ENCODE results near the gene CRTC1.
"Not testable (repeated sequence)": the region's sequence is repeated elsewhere in the genome, so short reads cannot be mapped to it uniquely, and the experiment has no call there.

CRTC1 gene

DNA sequence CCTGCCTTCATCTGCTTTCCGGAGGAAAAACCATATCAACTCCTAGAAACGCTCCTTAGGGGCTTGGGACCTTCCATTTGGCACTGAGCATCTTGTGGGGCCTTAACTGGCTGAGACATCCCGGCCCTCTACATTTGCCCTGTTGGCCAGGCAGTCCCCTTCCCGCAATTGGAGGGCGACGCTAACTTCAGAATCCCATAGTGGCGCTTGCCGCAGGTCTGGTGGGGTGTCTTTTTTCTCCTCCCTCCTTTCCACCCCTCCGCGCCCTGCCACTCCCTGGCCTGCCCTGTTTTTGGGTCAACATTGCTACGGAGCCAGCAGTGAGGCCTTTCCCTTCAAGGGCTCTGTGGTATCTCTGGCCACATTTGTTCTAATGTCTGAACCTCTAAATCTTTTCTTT is 13.6 kb upstream of the CRTC1 start:
- no peaks in the 10 kb centered on the region for H3K9me3 Mint-ChIP-seq
- H3K4me3 Mint-ChIP-seq: no peak overlapping the region
- H3K36me3 Mint-ChIP-seq (ENCODE audit: low read depth): peaks cover 8% of the 10 kb centered on the region
- H3K27ac Mint-ChIP-seq: no peak overlapping the region
- DNase-seq (ENCODE audit: low spot score): no peak
- H3K4me1 Mint-ChIP-seq (ENCODE audit: low read depth): no peaks in the 10 kb centered on the region
- no peaks in the 10 kb centered on the region for H3K27me3 Mint-ChIP-seq (ENCODE audit: low read depth)

DNA sequence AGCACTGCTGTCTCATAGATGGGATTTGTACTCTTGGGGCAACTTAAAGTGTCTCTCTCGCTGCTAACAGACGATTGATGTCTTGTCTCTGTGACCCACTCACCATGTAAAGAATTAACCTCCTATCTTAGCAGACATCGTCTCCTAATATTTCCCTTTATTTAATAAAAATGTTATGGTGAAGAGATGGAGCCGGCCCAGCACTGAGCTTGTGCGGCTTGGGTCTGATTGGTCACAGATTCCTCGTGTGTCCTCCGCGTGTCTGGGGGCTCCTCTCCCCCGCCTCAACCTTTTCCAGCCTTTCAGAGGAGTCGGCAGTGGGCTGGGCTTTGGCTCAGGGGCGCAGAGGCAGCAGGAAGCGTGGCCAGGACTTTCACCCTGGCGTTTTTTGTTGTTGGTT is 13.2 kb upstream of the CRTC1 start:
- H3K27me3 Mint-ChIP-seq (ENCODE audit: low read depth): no peaks in the 10 kb centered on the region
- no peaks in the 10 kb centered on the region for H3K4me1 Mint-ChIP-seq (ENCODE audit: low read depth)
- DNase-seq (ENCODE audit: low spot score): no peak
- no peak overlapping the region for H3K4me3 Mint-ChIP-seq
- no peak overlapping the region for H3K27ac Mint-ChIP-seq
- H3K9me3 Mint-ChIP-seq: no peaks in the 10 kb centered on the region
- peaks cover 8% of the 10 kb centered on the region for H3K36me3 Mint-ChIP-seq (ENCODE audit: low read depth)

DNA sequence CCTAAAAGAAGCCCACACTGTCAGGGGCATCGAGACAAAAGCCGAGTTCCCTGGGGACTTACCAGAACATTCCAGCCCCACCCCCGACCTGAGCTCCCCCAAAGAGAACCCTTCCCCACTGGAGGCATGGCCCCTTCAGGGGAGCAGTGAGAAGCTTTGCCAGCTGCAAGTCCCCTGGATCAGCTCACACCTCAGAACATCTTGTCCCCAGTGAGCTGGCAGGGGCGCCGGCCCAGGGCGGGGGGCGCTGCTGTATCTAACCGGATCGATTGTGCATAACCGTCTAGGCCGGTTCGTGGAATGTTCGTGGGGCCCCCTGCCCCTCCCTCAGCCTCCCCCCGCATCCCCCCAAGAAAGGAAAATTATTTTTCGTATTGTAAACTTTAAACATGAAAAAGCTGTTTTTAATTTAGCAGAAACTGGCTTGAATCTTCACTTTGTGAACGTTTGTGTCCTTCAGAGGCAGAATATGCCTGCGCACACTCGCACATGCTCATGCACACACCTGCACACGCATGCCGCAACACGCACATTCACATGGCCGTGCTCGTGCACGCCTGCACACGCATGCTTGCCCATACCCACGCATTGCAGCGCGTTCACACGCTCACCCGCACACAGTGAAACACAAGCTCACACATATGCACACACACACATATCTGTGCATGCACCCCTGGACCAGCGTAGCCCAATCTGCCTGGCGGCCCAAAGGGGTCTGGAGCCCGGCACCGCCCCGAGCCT is 12.0 kb upstream of the CRTC1 start:
- H3K9me3 Mint-ChIP-seq: no peaks in the 10 kb centered on the region
- H3K4me1 Mint-ChIP-seq (ENCODE audit: low read depth): no peaks in the 10 kb centered on the region
- H3K27ac Mint-ChIP-seq: no peak overlapping the region
- DNase-seq (ENCODE audit: low spot score): no peak
- H3K27me3 Mint-ChIP-seq (ENCODE audit: low read depth): no peaks in the 10 kb centered on the region
- H3K36me3 Mint-ChIP-seq (ENCODE audit: low read depth): peaks cover 8% of the 10 kb centered on the region
- H3K4me3 Mint-ChIP-seq: no peak overlapping the region

DNA sequence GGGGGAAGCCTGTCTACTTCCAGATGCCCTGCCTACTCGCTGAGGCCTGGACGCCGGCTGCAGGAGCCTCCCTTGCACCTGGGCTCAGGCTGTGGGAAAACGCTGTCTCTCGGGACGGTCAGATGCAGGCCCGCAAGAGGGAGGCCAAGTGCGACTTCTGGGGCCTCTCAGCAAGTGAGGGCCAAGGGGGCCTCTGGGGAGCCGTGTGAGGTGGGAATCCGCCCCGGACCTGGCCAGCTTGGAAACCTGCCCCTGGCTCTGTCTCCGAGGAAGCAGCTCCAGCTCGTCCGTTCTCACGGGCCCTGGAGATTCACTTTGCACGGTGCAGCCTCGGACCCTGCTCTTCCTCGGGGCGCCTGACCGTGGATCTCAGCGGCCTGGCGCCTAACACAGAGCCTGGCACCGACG is 11.4 kb upstream of the CRTC1 start:
- H3K36me3 Mint-ChIP-seq (ENCODE audit: low read depth): peaks cover 8% of the 10 kb centered on the region
- no peaks in the 10 kb centered on the region for H3K9me3 Mint-ChIP-seq
- H3K4me3 Mint-ChIP-seq: no peak overlapping the region
- H3K27ac Mint-ChIP-seq: no peak overlapping the region
- no peak for DNase-seq (ENCODE audit: low spot score)
- H3K27me3 Mint-ChIP-seq (ENCODE audit: low read depth): no peaks in the 10 kb centered on the region
- H3K4me1 Mint-ChIP-seq (ENCODE audit: low read depth): no peaks in the 10 kb centered on the region

DNA sequence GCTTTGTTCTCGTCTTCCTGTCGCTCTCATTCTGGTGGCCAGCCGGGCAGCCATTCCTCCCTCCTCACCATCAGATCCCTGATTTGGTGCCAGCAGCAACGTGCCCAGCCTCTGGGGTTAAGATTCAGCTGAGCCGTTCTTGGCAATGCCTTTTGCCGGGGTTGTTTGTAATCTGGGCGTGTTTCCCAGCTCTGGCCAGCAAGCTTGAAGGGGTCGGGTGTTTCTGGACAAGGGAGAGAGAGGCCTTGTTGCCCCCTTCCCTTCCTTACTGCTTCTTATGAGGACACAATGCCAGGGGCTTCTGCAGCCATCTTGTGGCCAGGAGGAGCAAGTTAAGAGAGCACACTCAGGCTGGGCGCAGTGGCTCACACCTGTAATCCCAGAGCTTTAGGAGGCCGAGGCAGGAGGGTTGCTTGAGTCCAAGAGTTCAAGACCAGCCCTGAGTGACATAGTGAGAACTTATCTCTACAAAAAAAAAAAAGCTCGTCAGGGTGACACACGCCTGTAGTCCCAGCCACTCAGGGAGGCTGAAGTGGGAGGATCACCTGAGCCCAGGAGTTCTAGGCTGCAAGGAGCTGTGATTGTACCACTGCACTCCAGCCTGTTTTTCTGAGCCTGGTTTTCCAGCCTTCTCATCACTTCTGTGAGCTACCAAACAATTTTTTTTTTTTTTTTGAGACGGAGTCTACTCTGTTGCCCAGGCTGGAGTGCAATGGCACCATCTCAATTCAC is 10.7 kb upstream of the CRTC1 start:
- no peaks in the 10 kb centered on the region for H3K4me1 Mint-ChIP-seq (ENCODE audit: low read depth)
- no peaks in the 10 kb centered on the region for H3K27me3 Mint-ChIP-seq (ENCODE audit: low read depth)

DNA sequence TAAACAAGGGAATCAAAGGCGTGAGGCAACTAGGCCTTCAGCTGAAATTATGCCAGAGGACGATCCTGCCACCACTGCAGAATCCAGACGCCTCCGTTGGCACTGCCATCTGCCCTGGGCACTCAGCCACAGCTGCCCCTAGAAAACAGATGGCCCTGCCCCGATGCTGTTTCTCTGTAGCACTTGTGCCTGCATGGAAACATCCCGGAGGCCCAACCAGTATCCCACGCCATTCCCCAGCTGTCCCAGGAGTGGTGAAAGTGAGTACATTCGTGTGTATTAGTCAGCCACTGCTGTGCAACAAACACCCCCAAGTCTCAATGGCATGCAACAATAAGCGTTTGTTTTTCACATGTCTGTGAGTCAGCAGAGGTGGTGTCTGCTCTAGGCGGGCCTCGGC is 8.9 kb upstream of the CRTC1 start:
- H3K4me3 Mint-ChIP-seq: no peak overlapping the region
- H3K9me3 Mint-ChIP-seq: no peaks in the 10 kb centered on the region
- H3K27ac Mint-ChIP-seq: no peak overlapping the region
- no peak for DNase-seq (ENCODE audit: low spot score)
- H3K27me3 Mint-ChIP-seq (ENCODE audit: low read depth): peaks cover 1% of the 10 kb centered on the region
- peaks cover 8% of the 10 kb centered on the region for H3K36me3 Mint-ChIP-seq (ENCODE audit: low read depth)
- H3K4me1 Mint-ChIP-seq (ENCODE audit: low read depth): no peaks in the 10 kb centered on the region

More for the DNA sequence above, 10.7 kb upstream of the CRTC1 start:
- Mint-ChIP-seq H3K4me3 (no peak overlapping the region), H3K36me3 (ENCODE audit: low read depth) (peaks cover 8% of the 10 kb centered on the region), H3K9me3 (no peaks in the 10 kb centered on the region), H3K27ac (no peak overlapping the region)
- no peak for DNase-seq (ENCODE audit: low spot score)

DNA sequence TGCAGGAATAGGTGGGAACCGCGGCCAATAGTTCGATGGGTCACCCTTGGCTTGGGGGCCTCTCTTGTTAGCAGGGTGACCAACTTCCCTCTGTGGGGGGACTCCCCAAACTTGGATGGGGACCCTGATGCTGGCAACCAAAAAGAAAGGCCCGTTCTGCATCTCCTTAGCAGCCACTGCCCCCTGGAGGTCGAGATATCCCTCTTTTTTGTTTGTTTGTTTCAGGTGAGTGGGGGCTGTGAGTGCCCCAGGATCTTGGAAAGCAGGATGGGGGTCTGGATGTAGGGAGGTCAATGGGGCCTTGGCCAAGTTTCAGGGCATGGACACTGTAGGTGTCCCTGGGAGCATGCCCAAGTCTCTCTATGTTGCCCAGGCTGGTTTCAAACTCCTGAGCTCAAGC is 7.7 kb upstream of the CRTC1 start:
- H3K36me3 Mint-ChIP-seq (ENCODE audit: low read depth): peaks cover 2% of the 10 kb centered on the region
- DNase-seq (ENCODE audit: low spot score): no peak
- peaks cover 1% of the 10 kb centered on the region for H3K27me3 Mint-ChIP-seq (ENCODE audit: low read depth)
- no peak overlapping the region for H3K27ac Mint-ChIP-seq
- H3K9me3 Mint-ChIP-seq: no peaks in the 10 kb centered on the region
- H3K4me1 Mint-ChIP-seq (ENCODE audit: low read depth): no peaks in the 10 kb centered on the region
- no peak overlapping the region for H3K4me3 Mint-ChIP-seq

DNA sequence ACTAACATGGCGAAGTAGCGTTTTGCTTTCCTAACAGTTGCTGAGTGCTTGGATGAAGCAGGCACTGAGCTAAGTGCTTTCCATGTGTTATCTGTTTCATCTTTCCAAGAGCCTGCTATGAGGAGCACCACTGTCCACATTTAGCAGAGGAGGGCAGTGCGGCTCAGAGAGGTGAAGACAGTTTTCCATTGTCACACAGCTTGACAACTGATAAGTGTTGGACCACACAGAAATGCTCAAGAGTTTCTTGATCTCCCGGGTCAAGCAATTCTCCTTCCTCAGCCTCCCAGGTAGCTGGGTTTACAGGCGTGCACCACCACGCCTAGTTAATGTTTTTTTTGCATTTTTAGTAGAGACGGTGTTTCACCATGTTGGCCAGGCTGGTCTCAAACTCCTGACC is 6.8 kb upstream of the CRTC1 start:
- Mint-ChIP-seq H3K27ac (no peak overlapping the region), H3K27me3 (ENCODE audit: low read depth) (peaks cover 1% of the 10 kb centered on the region), H3K4me3 (no peak overlapping the region), H3K36me3 (ENCODE audit: low read depth) (peaks cover 2% of the 10 kb centered on the region), H3K4me1 (ENCODE audit: low read depth) (no peaks in the 10 kb centered on the region), H3K9me3 (no peaks in the 10 kb centered on the region)
- DNase-seq (ENCODE audit: low spot score): no peak

DNA sequence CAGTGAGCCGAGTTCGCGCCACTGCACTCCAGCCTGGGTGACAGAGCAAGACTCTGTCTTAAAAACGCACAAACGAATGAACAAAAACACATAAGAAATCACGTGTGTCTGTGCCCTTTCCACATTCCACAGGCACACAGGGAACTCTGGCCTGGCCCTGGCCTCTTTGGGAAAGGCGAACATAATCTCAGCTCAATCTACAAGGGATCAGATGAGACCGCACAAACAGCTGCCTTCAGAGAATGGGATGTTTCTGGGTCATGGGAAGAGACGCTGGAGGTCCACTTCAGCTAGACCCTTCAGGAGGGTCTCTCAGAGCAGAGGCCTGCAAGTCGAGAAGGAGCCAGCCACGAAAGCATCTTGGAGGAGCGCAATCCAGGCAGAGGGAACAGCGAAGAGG is 6.3 kb upstream of the CRTC1 start:
- H3K27me3 Mint-ChIP-seq (ENCODE audit: low read depth): peaks cover 3% of the 10 kb centered on the region
- no peak overlapping the region for H3K4me3 Mint-ChIP-seq
- DNase-seq (ENCODE audit: low spot score): no peak
- peaks cover 2% of the 10 kb centered on the region for H3K36me3 Mint-ChIP-seq (ENCODE audit: low read depth)
- H3K9me3 Mint-ChIP-seq: no peaks in the 10 kb centered on the region
- H3K4me1 Mint-ChIP-seq (ENCODE audit: low read depth): no peaks in the 10 kb centered on the region
- H3K27ac Mint-ChIP-seq: no peak overlapping the region

DNA sequence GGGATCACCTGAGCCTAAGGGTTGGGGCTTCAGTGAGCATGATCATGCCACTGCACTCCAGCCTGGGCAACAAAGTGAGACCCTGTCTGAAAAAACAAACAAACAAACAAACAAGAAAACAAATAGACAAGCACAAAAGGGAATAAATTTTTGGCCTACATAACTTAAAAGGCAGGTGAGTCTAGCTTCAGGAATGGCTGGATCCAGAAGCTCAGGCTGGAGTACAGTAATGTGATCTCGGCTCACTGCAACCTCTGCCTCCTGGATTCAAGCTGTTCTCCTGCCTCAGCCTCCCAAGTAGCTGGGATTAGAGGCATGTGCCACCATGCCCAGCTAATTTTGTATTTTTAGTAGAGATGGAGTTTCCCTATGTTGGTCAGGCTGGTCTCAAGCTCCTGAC is 3.3 kb upstream of the CRTC1 start:
- not testable (repeated sequence) for H3K4me3 Mint-ChIP-seq; H3K9me3 Mint-ChIP-seq; H3K36me3 Mint-ChIP-seq (ENCODE audit: low read depth); H3K4me1 Mint-ChIP-seq (ENCODE audit: low read depth); H3K27me3 Mint-ChIP-seq (ENCODE audit: low read depth); H3K27ac Mint-ChIP-seq; DNase-seq (ENCODE audit: low spot score)

DNA sequence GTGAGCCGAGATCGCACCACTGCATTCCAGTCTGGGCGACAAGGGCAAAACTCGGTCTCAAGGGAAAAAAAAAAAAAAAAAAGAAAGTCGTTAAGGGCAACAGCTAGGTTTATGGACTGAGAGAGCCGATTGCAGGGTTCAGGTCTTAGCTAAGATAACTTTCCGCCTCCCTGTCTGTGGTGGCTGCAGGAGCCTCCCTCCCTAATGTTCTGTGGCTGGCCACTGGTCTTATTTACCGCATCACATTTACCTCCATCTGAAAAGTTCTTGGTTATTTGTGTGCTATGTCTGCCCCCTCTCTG is 722 bp upstream of the CRTC1 start:
- Mint-ChIP-seq H3K27ac (peak overlapping the region; percentile 52), H3K4me1 (ENCODE audit: low read depth) (peaks cover 5% of the 10 kb centered on the region), H3K27me3 (ENCODE audit: low read depth) (peaks cover 3% of the 10 kb centered on the region), H3K4me3 (peak overlapping the region; percentile 76), H3K36me3 (ENCODE audit: low read depth) (no peaks in the 10 kb centered on the region), H3K9me3 (no peaks in the 10 kb centered on the region)
- no peak for DNase-seq (ENCODE audit: low spot score)

DNA sequence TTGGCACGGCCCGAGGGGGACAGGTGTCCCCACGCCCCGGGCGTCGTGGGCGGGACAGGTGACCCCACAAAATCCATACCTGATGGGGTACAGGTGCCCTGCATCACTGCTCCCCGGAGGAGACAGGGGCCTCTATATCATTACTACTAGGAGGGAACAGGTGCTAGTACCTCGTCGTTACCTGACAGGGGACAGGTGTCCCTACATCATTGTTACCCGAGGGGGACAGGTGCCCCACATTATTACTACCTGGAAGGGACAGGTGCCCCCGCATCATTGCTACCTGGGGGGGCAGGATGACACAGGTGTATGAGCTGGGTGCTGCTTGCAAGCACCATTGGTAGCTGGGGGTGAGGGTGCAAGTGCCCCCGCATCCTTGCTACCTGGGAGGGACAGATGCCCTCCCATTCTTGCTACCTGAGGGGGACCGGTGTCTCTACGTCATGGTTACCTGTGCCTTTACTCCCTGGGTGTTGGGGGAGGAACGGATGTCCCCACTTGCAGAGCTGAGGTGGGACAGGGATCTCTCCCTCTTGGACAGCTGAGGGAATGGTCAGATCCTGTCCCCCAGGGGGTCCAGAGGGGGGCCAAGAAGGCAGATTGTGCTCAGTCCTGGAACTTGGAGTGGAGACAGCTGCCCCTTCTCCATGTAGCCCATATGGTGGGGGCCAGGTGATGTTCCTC is 620 bp downstream of the CRTC1 start:
- Mint-ChIP-seq H3K4me1 (ENCODE audit: low read depth) (peaks cover 5% of the 10 kb centered on the region), H3K4me3 (peak overlapping the region; percentile 65), H3K36me3 (ENCODE audit: low read depth) (no peaks in the 10 kb centered on the region), H3K9me3 (no peaks in the 10 kb centered on the region), H3K27me3 (ENCODE audit: low read depth) (peaks cover 2% of the 10 kb centered on the region), H3K27ac (no peak overlapping the region)
- DNase-seq (ENCODE audit: low spot score): no peak

DNA sequence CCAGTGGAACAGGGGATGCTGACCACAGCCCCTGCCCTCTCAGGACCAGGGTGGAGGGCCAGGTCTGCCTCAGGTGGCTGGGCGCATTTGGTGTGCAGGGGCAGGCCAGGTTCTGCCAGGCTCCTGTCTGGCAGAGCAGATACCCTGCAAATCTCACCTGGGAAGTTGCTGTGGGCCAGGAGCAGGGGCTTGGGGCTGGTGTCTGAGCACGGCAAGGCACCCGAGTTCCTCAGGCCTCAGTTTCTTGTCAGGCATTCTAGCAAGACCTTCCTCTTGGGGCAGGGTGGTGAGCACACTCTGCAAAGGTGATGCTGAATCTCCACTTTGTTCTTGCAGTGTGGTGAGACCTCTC is 1.1 kb downstream of the CRTC1 start:
- peak overlapping the region; percentile 65 for H3K4me3 Mint-ChIP-seq
- no peak for DNase-seq (ENCODE audit: low spot score)
- H3K27me3 Mint-ChIP-seq (ENCODE audit: low read depth): peaks cover 2% of the 10 kb centered on the region
- H3K36me3 Mint-ChIP-seq (ENCODE audit: low read depth): no peaks in the 10 kb centered on the region
- H3K9me3 Mint-ChIP-seq: no peaks in the 10 kb centered on the region
- peaks cover 5% of the 10 kb centered on the region for H3K4me1 Mint-ChIP-seq (ENCODE audit: low read depth)
- H3K27ac Mint-ChIP-seq: no peak overlapping the region

DNA sequence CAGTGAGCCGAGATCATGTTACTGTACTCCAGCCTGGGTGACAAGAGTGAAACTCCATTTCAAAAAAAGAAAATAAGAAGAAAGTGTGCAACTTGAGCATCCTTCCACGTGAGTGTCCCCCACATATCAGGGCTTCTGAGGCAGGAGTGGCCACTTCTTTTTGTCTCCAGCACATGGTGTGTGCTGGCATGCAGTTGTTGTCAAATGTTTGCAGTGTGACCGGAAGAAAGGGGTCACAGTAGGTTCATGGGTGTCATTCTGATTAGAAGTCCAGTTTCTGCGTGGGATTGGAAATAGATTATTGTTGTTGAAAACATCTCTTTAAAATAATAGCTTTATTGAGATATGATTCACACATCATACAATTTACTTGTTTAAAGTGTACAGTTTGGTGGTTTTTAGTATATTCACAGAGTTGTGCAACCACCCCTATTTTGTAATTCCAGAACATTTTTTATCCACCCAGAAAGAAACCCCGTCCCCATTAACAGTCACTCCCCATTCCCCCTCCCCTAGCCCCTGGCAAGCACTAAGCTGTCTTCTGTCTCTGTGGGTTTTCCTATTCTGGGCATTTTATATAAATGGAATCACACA is 2.2 kb downstream of the CRTC1 start:
- Mint-ChIP-seq H3K27ac (no peak overlapping the region), H3K36me3 (ENCODE audit: low read depth) (no peaks in the 10 kb centered on the region), H3K4me1 (ENCODE audit: low read depth) (peaks cover 5% of the 10 kb centered on the region), H3K9me3 (no peaks in the 10 kb centered on the region), H3K4me3 (no peak overlapping the region), H3K27me3 (ENCODE audit: low read depth) (peaks cover 2% of the 10 kb centered on the region)
- no peak for DNase-seq (ENCODE audit: low spot score)
